Right ventricle myocardium superior (tissue), 1 donor: ENCODE results near the gene HOXD8. TPM values are rescaled to one million over a fixed set of nuclear protein-coding genes. Genes with fewer than 3 reads are reported as not detected.

ENCODE experiments used
- ATAC-seq: fragments of 200-7000 bp; cut with Tn5 transposase; one replicate; pipeline ENCODE4 v1.9.1; 2020; ENCODE audit warnings: mild to moderate bottlenecking; ENCODE audit not compliant: poor library complexity
- DNase-seq: peaks from one replicate; pipeline ENCODE4 v3.0.0-alpha.2; 2020
- intact Hi-C: fragments of 100-400 bp; cut with DNase I; formaldehyde crosslinking; loops from one replicate; pipeline ENCODE4 v1.11.2; 2022
- total RNA-seq: library from RNA; stranded (reverse); fragmentation: NEBNext Ultra II Directional; extraction: Animal tissue kit (Norgen Biotek cat#: 25700); gene quantifications from one replicate; pipeline ENCODE4 v1.2.1, GENCODE V29; 2021
- donor health status: DM: no; HTN: yes; CAD: no; lungs with severe emphysema.

HOXD8 gene
- total RNA-seq, 1 donor from 2014 or later, result 0.32 TPM

DNA sequence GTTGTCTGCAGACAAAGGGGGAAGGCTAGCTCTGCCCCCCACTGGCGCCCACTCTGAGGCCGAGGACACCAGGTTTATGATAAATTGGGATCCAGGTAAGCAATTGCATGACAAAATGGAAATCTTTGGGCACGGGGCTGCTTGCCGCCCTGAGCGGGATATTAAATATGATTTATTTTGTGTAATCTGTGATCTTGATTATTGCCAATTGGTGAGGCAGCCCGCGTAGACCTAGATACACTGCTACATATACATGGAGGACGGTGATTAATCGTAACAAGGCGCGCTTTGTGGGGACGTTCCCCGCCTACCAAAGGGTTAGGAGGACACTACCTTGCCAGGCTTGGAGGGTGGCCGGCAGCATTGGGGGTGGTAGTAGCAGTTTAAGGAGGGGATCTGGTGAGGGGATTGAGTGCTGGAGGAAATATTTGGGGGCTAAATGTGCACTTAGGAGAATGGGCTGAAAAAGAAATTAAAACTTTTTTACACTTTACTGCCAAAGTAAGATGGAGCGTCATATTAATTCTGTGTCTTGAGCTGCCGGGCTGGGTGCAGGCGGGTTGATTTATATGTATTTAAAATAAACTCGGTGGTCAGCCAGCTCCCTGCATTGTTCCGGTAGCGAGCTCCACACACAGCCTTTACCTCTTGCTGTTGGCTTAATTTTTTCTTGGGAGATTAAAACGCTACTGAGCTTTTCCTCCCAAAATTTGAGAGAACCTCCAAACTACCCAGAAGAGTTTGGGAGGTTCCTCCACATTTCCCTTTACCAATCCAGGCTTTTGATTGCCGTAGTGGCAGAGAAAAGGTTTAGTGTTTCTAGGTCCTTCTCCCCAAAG is 31.7 kb downstream of the HOXD8 start:
- ATAC-seq (no peak), DNase-seq (no peak)
- intact Hi-C loops, result no loop called here

DNA sequence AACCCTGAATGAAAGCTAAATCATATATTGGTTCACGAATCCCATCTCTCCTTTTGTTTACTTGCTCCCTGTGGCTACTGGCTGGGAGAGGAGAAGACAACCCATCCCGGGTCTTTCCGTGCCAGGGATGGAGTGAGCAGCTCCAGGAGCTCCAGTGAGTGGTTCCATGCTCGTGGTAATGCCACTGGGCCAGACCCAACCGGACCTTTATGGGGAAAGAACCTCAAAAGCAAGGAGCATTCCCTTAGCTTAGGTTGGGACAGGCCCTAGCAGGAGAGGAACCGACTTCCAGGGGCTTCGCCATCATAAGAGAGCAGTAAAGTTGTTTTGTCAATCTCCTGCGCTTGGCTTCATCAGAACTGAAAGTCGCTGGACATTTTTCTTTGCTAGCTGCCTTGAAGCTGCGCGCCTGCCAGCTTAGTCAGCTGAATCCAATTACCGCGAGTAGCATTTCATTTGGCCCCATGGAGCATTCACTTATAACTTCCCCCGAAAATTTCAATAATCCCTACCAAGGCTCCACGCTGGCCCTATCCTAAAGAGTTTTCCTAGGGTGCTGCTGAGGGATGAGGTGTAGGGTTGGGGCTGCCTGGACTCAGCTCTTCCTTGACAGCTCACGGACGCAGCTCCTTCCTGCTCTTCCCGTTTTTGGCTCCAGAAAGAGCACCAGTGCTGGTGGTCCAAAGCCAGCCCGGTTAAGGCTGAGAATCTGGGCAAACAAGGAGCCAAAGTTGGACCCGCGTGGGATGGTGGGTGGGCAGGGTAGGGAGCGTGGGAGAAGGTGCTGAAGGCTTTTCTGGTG is 32.5 kb downstream of the HOXD8 start:
- intact Hi-C loops, result no loop called here
- DNase-seq, result no peak
- ATAC-seq, result no peak

DNA sequence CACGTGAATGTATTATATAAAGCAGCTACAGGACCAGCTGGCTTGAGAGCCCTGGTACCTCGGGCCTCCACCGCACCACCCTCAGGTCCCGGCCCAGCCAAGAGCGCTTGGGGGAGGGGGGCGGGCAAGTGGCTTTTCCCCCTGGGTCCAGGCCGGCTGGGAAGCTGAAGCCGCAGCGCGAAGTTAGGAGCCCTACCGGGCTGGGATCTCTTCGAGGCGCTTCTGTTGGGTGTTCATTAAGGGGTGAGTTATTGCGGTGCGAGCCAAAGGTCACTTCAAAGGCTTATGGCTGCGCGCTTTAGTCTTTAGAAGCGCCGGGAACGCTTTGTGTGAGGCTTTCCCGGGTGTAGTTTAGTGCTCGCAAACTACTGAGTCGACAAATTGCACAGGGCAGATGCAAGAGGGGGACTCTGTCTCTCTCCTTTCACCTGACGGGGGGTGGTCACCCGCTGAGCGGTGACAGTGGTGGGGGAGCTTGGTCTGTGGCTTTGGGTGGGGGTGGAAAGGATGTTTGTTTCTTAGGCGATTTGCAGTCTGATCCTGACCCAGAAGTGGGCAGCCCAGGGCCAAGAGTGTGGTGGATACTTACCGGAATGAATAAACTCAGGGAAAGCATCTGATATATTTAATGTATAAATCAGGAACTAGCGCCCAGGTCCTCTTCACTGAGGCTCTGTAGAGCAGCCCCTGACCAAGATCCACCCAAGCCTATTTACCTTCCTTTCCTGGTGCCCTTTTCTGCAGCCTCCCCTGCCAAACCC is 33.6 kb downstream of the HOXD8 start:
- ATAC-seq (no peak), DNase-seq (no peak)
- intact Hi-C loops, result no loop called here

DNA sequence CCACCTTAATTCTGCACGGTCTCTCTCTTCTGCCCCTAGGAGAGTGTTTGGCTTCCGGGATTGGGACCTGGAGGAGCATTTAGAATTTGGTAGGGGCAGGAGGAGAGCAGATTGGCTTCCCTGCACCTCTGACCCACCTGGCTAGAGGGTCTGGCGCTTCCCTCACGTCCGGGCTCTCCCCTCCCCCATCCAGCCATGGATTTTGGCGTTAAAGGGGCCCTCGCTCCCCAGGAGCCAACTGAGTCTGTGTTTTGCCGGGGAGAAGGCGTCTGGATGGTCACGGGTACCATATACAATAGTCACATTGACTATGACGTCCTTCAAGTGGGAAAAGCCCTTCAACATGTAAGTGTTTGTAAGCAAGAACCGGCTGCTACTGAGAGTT is 34.2 kb downstream of the HOXD8 start:
- DNase-seq, result no peak
- no peak for ATAC-seq
- intact Hi-C loops, result no loop called here

DNA sequence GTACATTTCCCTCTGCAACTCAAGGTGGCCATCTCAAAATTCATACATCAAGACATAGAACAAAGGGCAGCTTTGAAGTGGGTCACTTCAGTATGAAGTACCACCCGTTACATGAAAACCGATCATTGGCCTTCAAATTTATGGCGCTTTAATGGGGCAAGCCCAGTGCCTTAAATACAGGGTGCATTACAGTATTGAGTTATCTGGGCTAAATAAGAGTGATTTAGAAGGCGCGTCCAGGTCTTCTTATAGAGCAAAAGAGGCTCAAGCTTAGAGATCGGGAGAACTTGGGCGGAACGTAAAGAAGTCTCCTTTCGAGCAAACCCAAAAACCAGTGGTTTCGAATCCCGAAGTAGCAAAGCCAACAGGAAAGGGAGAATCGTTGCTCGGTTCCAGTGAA is 34.7 kb downstream of the HOXD8 start:
- intact Hi-C loops, result no loop called here
- ATAC-seq (no peak), DNase-seq (no peak)

DNA sequence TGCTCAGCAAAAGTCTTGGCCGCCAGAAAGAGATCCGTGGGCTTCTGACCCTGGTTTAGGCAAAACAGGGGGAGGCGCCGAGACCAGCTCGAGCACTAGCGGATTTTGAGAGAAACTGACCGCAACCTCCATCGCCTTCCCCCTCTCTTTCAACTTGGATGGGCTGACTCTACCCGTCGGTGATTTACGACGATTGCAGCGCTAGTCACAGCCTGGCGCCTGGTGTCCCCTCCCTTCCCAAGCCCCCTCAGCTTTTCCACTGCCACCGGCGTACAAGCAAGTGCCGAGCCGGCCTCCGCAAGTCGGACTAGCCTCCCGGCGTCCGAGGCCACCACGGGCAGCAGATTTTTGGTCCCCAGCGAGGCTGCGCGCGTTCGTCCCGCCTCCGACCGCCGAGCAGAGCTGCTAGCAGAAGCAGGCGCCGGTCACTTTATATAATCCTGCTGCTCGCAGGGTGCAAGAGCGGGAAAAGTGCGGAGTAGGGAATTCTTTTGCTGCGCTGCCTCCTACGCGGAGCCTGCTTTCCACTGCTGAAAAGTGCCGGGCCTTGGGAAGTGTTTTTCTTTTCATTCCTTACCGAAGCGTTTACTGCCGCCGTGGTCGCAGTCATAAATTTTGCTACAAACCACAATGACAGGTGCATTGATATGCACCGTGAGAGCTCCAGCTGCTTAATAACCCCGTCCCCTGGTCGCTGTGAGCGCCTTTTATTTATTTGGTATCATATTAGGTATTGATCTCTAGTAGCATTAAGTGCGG is 35.3 kb downstream of the HOXD8 start:
- ATAC-seq (no peak), DNase-seq (no peak)
- intact Hi-C loops, result no loop called here

DNA sequence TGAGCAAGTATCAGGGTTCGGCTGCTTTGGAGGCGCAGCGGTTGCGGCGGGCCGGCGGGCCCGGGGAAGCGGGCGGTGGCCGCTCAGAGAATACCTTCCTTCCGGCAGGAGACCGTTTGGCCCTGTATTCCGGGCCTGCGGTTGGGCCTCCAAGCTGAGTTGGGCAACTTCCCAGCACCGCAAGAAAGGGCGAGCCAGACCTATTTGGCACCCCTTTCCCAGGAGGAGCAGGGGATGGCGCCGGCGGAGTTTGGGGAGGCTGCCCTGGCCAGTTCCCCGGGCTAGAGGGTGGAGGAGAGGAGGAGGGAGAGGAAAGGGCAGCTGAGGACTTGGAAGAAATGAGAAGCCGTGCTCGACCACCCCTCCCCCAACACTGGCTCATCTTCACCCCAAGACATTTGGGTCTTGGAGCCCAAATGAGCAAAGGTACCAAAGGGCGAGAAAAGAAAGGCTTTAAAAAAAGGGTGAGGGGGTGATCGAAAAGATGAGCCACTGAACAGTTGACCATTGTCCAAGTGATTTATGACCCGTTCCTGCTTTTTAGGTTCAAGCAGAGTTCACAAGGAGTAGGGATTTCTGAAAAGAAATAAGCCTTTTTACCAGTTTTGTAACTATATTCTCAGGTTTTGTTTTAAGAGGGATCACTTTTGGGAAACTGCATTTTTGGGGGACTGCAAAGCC is 36.0 kb downstream of the HOXD8 start:
- ATAC-seq (no peak), DNase-seq (no peak)
- intact Hi-C loops, result no loop called here

DNA sequence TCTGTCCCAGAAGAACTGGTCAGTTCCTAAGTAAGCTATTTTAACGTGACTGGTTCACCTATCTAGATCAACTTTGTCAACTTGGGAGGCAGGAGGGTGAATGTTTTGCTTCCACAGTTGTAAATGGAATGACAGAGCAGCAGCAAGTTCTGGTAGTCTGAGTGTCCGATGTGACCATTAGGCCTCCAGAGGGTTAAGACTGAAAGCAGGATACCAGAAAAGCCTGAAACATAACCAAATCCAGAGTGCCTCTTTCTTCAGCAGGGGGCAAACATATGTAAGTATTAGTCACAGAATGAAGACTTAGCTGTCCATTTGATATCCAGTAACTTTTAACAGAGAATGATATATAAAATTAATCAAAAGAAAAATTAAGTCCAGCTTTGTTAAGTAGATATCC is 36.8 kb downstream of the HOXD8 start:
- intact Hi-C loops, result no loop called here
- ATAC-seq (no peak), DNase-seq (no peak)

DNA sequence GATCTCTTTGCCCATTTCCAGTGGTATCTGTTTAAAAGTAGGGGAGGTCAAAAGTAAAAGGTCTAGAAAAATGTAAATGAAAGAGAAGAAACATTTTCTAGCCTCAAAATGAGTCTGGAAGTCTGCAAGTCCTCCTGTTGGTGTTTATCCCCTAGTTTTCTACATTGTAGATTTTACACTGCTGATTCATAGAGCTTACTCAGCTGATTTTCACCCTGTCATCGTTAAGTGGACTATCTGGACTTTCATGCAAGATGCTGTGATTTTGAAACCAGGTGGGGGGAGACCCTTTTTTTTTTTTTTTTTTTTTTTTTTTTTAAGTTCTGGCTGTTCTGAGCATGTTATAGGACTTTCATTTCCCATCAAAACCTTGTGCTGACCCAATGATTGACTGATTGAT is 37.9 kb downstream of the HOXD8 start:
- intact Hi-C loops, result no loop called here
- ATAC-seq, result no peak
- DNase-seq, result no peak

DNA sequence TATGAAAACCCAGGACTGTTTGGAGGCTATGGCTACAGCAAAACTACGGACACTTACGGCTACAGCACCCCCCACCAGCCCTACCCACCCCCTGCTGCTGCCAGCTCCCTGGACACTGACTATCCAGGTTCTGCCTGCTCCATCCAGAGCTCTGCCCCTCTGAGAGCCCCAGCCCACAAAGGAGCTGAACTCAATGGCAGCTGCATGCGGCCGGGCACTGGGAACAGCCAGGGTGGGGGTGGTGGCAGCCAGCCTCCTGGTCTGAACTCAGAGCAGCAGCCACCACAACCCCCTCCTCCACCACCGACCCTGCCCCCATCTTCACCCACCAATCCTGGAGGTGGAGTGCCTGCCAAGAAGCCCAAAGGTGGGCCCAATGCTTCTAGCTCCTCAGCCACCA is 39.7 kb downstream of the HOXD8 start:
- ATAC-seq (no peak), DNase-seq (no peak)
- intact Hi-C loops, result no loop called here

DNA sequence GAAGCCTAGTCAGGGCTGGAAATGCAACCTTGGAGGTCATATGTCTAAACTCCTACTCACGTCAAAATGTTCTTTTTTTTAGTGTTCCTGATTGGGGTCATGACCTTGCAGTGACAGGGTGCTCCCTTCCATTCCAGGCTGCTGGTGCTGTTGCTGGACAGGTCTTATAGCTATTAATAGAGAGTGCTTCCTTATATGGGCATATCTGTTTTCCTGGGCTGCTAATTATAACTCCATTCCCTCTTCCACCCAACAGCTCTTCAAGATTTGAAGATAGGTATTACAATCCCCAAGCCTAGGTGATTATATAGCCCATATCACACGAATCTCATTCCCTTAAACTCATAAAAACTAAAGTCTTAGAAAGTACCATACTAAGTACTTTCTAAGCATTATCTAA is 40.2 kb downstream of the HOXD8 start:
- DNase-seq (no peak), ATAC-seq (no peak)
- intact Hi-C loops, result no loop called here

DNA sequence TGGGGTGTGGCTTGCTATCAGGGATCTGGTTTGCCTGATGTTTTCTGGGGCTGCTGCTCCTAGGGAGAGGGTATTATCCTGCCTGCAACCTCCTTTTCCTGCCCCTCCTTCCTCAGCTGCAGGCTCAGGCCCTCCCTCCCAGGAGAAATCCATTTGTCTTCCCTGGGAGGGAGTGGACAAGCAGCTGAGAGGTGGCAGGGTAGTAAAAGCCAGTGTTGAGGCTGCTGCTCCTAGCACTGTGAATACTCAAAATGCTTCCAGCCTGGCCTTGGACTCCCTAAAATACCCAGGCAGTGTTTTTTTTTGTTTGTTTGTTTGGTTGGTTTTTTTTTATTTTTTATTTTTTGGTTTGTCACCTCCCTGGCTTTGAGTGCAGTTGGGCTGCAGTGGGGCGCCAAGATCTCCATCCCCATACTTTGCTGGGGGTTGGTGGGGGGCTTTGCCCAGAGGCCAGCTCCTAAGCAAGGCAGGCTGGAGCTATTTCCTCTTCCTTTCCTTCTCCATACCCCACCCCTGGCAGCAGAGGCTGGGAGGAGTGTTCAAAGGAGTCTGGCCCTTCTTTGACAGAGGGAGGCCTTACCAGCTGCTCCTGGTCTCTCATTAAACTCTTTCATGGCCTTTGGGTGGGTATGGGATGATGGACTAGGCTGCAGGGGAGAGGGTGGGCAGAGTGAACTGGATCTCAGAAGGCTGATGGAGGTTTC is 41.2 kb downstream of the HOXD8 start:
- intact Hi-C loops, result no loop called here
- DNase-seq (no peak), ATAC-seq (no peak)

DNA sequence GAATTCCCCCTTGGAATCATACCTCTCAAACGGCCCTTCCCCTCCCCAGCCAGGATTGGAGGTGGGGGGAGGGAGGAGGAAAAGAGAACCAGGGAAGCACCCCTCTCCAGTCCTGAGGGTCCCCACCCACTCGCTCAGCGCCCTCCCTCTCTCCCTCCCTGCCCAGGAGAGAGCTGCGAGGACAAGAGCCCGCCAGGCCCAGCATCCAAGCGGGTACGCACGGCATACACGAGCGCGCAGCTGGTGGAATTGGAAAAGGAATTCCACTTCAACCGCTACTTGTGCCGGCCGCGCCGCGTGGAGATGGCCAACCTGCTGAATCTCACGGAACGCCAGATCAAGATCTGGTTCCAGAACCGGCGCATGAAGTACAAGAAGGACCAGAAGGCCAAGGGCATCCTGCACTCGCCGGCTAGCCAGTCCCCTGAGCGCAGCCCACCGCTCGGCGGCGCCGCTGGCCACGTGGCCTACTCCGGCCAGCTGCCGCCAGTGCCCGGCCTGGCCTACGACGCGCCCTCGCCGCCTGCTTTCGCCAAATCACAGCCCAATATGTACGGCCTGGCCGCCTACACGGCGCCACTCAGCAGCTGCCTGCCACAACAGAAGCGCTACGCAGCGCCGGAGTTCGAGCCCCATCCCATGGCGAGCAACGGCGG is 42.0 kb downstream of the HOXD8 start:
- intact Hi-C loops, result no loop called here
- no peak for ATAC-seq

DNA sequence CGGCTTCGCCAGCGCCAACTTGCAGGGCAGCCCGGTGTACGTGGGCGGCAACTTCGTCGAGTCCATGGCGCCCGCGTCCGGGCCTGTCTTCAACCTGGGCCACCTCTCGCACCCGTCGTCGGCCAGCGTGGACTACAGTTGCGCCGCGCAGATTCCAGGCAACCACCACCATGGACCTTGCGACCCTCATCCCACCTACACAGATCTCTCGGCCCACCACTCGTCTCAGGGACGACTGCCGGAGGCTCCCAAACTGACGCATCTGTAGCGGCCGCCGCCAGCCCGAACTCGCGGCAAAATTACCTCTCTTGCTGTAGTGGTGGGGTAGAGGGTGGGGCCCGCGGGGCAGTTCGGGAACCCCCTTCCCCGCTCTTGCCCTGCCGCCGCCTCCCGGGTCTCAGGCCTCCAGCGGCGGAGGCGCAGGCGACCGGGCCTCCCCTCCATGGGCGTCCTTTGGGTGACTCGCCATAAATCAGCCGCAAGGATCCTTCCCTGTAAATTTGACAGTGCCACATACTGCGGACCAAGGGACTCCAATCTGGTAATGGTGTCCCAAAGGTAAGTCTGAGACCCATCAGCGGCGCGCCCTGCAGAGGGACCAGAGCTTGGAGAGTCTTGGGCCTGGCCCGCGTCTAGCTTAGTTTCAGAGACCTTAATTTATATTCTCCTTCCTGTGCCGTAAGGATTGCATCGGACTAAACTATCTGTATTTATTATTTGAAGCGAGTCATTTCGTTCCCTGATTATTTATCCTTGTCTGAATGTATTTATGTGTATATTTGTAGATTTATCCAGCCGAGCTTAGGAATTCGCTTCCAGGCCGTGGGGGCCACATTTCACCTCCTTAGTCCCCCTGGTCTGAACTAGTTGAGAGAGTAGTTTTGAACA is 42.7 kb downstream of the HOXD8 start:
- intact Hi-C loops, result no loop called here
- ATAC-seq (no peak), DNase-seq (no peak)

More for the DNA sequence above, 42.0 kb downstream of the HOXD8 start:
- DNase-seq, result no peak

DNA sequence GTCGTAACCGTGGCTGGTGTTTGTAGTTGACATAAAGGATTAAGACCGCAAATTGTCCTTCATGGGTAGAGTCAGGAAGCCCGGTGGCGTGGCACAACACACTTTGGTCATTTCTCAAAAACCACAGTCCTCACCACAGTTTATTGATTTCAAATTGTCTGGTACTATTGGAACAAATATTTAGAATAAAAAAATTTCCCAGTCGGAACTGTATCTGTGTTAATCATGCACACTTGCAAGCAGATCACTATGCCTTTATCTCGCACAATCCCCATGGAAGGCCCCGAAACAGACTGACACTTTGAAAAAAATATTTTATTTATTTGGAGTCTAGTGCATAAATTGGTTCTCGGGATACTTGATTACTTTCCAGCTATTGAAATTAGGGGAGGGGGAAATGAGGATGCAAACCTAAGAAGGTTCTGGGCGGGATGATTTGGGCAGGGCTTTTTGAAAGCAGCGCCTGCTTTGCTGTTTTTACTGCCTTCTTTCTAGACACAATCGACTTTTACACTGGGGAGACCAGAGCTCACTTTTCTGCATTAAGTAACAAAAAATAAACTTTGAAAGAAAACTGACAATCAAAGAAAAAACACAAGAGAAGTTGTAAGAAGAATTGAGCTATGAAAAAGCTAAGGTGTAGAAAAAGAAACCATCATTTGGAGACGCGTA is 43.5 kb downstream of the HOXD8 start:
- ATAC-seq, result no peak
- DNase-seq, result no peak
- intact Hi-C loops, result no loop called here
